HEK293 (cell line): Measurements from ENCODE around the gene SMPDL3A.

Experiments used
- ZBTB10 ChIP-seq: fragments of 450-650 bp; formaldehyde crosslinking; IDR thresholded peaks from 2 replicates; pipeline ENCODE4 v1.5.1; 2016; ENCODE audit warnings: missing biosample characterization, missing genetic modification characterization
- ZNF610 ChIP-seq: fragments of 450-650 bp; formaldehyde crosslinking; IDR thresholded peaks from 2 replicates; pipeline ENCODE4 v1.5.1; 2016; ENCODE audit warnings: missing biosample characterization, missing genetic modification characterization, borderline replicate concordance

GRCh38 chr6:122740936-122741335 lies 48.1 kb upstream of the SMPDL3A start:
- TF ChIP-seq ZNF610 (no peak), ZBTB10 (tag by site-specific recombination) (no peak)
